GM06990 (cell line): ENCODE results near the gene CD2AP.

Source experiments
- DNase-seq: peaks from one replicate; pipeline ENCODE4 v3.0.0-alpha.2; 2011; ENCODE audit not compliant: insufficient read length; ENCODE audit errors: extremely low read depth
- H3K27me3 ChIP-seq: replicated peaks from 2 replicates; pipeline ENCODE4 v1.6.0; 2011; ENCODE audit warnings: low read length; ENCODE audit not compliant: control insufficient read depth, insufficient read depth
- H3K36me3 ChIP-seq: 2 replicates; pipeline ENCODE4 v1.5.1; 2011; ENCODE audit warnings: low read length; ENCODE audit not compliant: control insufficient read depth, insufficient read depth
- H3K4me3 ChIP-seq: replicated peaks from 2 replicates; pipeline ENCODE4 v1.5.1; 2011; ENCODE audit warnings: low read depth, mild to moderate bottlenecking, control low read depth, low read length
- TF ChIP-seq, protein P1 (sequence below): IDR thresholded peaks from 2 replicates; pipeline ENCODE4 v1.5.1; 2011; ENCODE audit warnings: low read length, control low read depth, mild to moderate bottlenecking, inconsistent platforms; ENCODE audit not compliant: insufficient read depth, poor library complexity, severe bottlenecking

The CD2AP gene

DNA sequence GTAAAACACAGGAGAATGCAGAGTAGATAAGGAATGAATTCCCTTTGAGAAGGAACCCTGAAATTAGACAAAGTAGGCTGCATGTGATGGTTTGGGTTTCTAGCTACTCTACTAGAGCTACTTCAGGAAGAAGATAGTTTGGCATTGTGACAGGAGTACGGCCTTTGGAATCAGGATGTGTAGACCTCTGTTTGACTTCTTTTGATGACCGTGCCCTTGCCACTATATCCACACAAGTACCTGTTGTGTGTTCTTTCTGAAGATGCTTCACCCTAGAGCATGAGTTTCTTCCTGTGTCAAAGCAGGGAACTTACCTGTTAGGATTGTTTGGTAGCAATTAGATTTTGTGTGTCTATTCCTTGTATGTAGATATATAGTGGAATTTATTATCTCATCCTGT, 41.7 kb downstream of the CD2AP start:
- no peak for DNase-seq
- TF ChIP-seq, protein P1, sequence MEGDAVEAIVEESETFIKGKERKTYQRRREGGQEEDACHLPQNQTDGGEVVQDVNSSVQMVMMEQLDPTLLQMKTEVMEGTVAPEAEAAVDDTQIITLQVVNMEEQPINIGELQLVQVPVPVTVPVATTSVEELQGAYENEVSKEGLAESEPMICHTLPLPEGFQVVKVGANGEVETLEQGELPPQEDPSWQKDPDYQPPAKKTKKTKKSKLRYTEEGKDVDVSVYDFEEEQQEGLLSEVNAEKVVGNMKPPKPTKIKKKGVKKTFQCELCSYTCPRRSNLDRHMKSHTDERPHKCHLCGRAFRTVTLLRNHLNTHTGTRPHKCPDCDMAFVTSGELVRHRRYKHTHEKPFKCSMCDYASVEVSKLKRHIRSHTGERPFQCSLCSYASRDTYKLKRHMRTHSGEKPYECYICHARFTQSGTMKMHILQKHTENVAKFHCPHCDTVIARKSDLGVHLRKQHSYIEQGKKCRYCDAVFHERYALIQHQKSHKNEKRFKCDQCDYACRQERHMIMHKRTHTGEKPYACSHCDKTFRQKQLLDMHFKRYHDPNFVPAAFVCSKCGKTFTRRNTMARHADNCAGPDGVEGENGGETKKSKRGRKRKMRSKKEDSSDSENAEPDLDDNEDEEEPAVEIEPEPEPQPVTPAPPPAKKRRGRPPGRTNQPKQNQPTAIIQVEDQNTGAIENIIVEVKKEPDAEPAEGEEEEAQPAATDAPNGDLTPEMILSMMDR: no peak
- H3K36me3 ChIP-seq: no peaks in the 10 kb centered on the region; the same call in 1 of the 2 replicates
- no peak overlapping the region for H3K4me3 ChIP-seq
- no peaks in the 10 kb centered on the region for H3K27me3 ChIP-seq

DNA sequence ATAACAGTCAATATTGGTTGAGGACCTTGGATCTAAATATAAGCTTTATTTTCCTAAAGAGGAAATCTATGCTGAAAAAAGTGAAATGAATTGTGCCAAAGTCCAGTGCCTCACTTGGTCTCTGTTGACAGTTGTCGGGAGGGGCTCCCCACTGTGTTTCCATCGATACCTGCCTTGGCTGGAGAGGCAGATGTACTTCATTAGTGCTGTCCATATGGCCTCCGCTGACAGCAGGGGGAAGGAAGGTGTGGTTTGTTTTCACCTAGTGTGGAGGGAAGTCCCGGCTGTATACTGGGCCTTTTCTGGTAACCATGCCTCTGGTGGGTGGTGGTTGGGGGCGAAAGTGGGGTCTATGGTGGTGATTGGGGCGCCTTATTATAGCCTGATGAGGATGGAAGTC, 42.7 kb downstream of the CD2AP start:
- Histone ChIP-seq H3K4me3 (no peak overlapping the region), H3K36me3 (no peaks in the 10 kb centered on the region; the same call in 1 of the 2 replicates), H3K27me3 (no peaks in the 10 kb centered on the region)
- TF ChIP-seq, protein P1: no peak
- DNase-seq: no peak

DNA sequence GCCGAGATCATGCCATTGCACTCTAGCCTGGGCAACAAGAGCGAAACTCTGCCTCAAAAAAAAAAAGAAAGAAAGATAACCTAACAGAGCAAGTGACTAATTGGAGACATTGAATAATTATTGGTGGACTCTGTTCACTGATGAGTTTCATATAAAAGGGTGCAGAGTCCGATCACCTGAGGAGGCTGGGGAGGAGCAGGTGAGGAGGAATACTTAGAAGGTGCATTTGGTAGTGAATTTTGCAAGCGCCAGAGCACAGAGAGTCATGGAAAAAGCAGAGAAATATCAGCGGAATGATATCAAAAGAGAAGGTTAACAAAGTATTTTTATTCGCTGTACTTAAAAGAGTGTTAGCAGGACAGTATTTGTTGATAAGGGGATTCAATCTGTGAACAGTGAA, 44.4 kb downstream of the CD2AP start:
- H3K4me3 ChIP-seq: no peak overlapping the region
- H3K36me3 ChIP-seq: no peaks in the 10 kb centered on the region; the same call in 1 of the 2 replicates
- TF ChIP-seq, protein P1: no peak
- no peaks in the 10 kb centered on the region for H3K27me3 ChIP-seq
- DNase-seq: no peak

DNA sequence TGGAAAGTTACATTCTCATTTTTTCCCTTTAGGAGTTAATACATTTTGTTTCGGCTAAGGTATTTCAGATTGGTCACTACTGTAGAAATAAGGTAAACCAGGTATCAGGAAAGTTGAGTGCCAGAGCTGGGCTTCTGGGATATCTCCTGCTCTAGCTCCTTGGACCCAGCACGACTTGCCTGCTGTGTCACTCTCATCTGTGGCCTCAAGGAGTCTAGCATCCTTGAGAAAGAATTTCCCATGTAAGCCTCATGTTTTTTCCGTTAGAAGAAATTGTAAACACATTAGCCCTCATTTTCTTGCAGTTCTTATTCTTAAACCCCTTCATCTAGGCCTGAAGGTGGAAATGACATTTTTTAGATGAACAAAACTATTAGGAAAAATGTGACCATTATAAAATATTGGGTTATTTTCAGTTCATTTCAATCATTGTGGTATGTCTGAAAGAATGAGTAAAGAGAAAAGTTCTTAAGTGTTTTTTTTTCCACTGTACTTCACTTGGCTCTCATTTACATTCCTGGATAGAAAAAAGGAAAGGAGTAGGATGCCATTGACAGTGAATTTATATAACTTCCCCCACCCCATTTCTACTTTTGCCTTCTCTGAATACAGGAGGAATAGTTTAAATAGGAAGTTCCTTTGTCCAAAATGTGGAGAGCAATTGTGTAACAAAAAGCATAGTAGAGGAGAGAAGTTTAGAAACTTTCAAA, 46.7 kb downstream of the CD2AP start:
- TF ChIP-seq, protein P1: no peak
- H3K4me3 ChIP-seq: no peak overlapping the region
- no peak for DNase-seq
- H3K27me3 ChIP-seq: no peaks in the 10 kb centered on the region
- peaks cover 1% of the 10 kb centered on the region; the same call in 1 of the 2 replicates for H3K36me3 ChIP-seq

DNA sequence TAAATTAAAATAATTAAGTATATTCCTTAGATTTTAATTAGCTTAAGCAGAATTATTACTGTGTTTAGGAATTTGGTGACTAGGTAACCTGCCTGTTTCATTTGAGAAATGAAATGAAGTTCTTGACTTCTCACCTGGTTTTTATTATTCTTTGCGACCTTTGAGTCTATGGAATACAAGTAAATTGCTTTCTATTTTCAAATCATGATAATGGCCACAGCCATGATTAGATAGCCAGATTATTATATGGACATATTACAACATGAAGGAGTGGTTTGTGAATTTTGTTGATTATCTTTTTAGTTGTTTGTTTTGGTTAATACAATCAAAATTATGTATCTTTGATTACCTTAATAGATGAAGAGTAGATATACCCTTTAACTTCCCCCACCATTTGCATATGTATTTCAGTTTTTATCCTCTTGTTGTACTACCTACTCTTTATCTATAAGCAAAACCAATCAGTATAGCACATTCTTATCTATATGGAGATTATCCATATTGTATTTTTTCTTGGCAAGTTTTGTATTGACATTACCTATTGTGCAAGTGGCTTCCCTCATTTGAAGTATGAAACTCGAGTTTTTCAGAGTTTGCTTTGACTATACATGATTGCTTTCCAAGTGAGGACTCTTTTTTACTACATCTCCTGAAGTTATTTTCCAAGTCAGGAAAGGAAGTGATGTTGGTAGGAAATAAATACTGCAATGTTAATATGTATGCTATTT, 47.9 kb downstream of the CD2AP start:
- TF ChIP-seq, protein P1: no peak
- peaks cover 1% of the 10 kb centered on the region; the same call in 1 of the 2 replicates for H3K36me3 ChIP-seq
- DNase-seq: no peak

More for the DNA sequence above, 47.9 kb downstream of the CD2AP start:
- Histone ChIP-seq H3K4me3 (no peak overlapping the region), H3K27me3 (no peaks in the 10 kb centered on the region)
